ENCODE measurements around the gene MFSD2B.

MFSD2B gene

DNA sequence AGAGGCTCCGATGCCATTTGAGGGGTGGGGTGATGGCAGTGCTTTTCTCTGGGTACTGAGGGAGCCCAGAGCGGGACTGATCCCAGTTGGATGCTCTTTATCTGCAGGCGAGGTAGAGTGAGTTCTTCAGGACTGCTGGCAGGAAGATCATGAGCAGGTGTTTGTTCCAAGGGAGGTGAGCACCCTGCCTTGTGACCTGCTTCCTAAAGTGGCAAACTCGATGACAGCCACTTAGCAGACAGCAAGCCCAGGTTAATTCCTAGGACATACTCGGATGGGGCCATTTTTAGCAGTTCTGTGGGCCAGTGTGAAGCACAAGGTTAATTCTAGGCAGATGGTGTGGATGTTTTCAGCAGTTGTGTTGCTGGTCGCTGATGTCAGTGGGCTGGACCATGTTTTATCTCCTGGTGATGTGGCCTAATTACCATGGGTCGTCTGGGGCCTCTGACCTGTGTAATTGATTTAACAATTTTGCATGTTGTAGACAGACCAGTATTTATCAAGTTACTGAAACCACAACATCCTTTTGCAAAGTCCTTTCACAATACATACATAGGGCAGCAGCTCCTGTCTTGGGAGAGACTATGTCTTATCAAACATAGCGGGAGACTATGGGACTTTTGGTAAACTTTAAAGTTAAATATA is 44.6 kb downstream of the MFSD2B start:
- no peak for DNase-seq

DNA sequence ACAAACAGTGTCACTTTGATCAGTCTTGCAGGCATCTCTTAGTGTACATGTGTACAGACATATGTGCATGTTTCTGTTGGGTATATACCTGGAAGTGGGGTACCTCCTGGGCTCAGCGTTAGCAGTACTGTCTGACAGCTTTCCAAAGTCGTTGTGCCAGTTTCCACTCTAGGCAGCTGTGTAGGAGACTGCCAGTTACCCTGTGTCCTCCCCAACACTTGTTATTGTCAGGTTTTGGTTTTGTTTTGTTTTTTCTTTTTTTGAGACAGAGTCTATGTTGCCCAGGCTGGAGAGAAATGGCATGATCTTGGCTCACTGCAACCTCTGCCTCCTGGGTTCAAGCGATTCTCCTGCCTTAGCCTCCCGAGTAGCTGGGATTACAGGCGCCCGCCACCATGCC is 45.9 kb downstream of the MFSD2B start:
- DNase-seq: no peak

DNA sequence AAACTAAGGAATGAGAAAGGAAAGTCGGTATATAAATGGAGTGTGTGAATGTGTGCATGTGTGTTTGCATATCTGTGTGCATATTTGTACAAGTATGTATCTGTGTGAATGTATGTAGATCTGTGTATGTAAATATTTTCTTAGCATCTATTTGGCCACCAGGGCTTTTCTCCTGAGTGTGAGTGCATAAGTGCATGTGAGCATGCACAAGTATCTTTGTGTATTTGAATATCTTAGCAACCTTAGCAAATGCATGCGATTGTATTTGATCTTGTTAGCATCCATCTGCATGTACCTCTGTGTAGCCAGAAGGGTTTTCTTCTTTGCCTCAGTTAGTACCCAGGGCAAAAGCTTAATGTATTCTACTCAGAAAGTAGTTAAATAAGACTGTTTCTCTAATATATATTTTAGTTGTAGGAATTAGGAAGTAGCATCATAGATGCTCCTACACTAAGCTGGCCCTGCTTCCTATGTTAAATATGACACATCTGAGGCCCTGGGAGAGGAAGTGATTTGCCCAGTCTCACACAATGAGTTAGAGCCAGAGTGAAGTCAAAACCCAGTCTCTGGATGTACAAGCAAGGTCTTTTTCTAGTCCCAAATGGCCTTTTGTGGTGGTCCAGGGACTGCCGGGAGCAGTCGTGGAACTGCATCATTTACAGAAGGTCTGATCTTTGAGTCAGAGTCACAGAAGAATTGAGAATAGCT is 48.8 kb downstream of the MFSD2B start:
- peak; percentile 21 for DNase-seq

DNA sequence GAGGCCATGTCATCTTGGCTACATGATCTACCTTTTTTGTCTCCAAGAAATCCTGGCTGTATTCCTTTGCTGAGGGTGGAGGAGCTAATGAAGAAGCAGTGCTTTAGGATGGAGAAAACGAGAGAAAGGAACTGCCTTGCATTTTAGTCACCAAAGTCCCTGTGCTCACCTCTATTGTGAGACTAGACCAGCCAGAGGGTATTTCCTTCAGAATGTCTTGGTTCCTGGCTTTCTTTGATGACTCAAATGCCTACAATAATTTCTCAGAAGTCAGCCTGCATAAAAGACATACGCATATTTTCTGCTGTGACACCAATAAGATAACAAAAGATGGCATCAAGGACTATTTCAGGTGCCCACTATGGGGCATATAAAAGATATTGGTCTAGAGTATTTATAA is 55.5 kb downstream of the MFSD2B start:
- no peak for DNase-seq

DNA sequence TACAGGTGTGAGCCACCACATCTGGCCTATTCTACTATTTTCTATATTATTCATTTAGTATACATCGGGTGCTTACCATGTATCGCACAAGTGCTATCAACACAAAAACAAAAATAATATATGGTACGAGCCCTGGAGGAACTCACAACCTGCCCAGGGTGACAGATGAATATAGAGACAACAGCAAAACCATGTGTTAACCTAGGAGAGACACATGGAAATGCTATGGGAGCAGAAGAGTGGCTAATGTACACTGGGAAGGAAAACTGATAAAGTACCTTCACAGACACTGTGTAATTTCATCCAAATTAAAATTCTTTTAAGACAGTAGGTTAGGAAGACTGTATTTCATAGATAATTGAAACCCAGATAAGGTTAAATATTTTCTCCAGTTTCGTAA is 62.4 kb downstream of the MFSD2B start:
- no peak for DNase-seq

DNA sequence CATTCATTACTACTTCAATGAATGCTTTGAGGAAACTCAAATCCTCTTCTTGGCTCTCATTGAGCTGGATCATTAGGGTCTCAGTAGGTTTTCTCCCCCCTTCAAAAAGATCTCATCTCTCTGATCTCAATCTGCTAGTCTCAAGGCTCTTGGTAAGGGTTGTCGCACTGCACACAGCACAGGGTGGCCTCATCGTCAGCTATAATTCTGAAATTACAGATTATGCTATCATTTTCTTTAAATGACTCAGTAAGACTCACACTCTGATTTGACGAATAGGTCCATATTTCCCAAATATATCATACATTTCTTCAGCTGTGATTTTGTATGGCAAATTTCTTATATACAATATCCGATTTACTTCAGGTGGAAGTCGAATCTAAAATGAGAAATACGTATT is 63.9 kb downstream of the MFSD2B start:
- no peak for DNase-seq

DNA sequence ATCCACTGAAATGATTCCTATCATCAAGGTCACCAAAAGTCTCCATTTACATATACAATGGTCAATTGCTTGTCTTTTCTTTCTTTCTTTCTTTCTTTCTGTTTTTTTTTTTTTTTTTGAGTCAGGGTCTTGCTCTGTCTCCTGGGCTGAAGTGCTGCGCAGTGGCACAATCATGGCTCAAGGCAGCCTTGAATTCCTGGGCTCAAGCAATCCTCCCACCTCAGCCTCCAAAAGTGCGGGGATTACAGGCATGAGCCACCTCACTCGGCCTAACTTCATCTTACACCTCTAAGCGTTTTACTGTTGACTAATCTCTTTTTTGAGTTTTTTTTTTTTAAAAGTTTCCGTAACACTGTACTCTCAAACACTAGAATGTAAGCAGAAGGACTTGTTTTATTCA is 65.4 kb downstream of the MFSD2B start:
- no peak for DNase-seq

Measured in suppressor macrophage treated with lipopolysaccharide for 4 hours (primary cell).